HG03139 (cell line): Measurements from ENCODE around the gene ISCA2.
"Not testable (repeated sequence)": the region's sequence is repeated elsewhere in the genome, so short reads cannot be mapped to it uniquely, and the experiment has no call there.

Experiments
- ATAC-seq: cut with Tn5 transposase; IDR thresholded peaks from one replicate; pipeline ENCODE4 v1.9.1; 2021; ENCODE audit not compliant: unreplicated experiment

ISCA2 gene

DNA sequence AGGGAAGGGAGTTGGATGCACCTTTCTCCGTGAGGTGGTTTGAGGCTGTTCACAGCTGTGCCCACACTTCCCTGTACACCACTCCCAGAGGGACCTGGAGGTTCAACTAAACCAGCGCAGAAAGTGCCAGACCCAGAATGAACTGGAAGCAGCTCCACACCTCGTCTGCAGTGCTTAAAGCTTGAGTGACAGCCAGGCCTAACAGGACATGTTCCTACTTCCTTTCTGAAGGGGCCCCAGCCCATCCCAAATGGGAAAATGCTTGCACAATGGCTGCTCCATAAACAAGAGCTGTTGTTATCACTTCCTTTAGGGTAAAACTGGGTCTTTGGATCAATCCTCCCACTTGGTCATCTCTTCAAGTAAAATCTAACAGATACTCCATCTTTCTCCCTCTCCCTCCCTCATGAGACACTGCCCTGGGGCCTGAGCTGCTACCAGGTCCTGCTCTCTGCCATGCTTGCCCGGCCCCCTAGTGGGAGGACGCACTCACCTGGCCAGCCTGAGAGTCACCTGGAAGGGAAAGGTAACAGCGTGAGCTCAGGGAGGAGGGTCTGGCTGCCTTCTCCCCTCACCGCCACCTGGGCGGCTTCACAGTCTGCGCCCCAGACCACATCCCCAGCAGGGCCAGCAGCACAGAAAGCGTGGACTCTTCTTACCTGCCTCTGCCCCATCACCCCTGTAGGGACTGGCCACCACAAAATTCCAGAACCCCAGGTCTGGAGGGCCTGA is 33.5 kb downstream of the ISCA2 start:
- no peak for ATAC-seq

DNA sequence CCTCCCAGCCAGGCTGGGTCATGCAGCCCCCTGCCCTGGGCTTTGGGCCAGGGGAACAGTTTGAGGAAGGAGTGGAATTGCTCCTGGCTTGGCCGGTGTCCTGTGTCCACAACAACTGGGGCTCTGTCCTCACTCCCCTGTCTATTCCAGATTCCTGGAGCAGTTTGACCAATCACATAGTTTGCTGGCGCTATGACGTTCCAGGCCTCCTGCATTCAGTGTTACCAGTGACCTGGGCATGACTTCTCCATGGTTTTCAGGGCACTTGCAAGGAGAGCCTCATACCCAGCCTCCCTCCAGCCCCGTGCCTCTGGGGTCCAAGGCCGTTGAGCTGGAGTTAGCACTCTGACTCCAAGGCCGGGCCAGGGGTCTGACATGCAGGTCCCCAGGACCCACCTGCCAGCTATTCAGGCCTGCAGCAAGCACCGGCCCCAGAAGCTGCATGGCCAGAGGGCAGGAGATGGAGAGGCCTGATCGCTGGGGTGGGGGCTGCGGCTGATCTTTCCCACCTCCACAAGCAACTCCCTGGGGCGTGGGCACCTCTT is 34.2 kb downstream of the ISCA2 start:
- ATAC-seq: no peak

DNA sequence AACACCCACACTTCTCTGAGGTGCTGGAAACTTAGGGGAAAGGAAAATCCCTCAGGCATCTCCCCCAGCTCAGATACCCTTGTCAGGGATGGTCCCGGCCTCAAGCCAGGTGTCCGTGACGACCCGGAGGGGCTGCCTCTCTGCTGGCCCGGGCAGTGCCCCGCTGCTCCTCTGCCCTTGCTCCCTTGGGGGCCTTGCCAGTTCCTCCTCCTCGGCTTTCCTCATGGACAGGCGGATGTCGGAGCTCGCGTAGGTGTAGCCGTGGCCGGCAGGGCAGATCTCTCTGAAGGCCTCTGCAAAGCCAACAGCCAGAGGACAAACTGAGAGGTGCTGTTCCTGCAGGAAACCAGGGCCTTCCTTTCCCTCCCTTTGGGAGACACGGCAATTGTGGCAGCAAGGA is 34.8 kb downstream of the ISCA2 start:
- no peak for ATAC-seq

DNA sequence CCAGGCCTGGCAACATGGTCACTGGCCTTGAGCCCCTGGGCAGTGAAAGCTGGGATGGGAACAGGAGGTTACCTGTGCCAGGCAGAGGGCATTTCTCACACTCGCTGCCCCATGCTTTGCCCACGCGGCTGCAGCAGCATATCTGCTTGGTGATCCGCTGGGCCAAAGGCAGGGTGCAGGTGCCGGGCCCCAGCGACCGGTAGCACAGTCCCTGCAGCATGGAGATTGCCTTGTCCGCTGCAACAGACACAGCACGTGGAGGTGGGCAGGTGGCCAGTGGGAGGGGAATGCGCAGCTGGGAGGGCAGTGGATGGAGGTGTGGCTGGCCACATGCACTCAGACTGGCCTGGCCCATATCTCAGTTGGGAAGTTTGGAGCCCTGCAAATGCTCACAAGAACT is 35.3 kb downstream of the ISCA2 start:
- ATAC-seq: no peak

DNA sequence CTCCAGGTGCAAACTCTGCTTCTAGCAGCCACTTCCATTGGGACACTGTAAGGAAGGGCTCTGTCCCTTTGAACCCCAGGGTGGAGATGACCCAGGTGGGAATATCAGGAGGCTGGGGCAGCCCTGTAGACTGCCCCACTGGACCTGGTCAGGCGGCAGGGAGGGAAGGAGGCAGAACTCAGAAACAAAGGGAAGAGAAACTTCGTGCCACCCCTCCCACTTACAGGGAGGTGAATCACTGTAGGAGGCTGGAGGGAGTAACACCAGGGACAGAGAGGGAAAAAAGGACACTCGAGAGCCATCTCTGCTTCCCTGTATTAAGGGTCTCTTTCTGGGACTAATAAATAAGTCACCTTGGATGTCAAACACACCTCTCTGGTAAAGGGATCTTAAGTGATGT is 37.4 kb downstream of the ISCA2 start:
- no peak for ATAC-seq

DNA sequence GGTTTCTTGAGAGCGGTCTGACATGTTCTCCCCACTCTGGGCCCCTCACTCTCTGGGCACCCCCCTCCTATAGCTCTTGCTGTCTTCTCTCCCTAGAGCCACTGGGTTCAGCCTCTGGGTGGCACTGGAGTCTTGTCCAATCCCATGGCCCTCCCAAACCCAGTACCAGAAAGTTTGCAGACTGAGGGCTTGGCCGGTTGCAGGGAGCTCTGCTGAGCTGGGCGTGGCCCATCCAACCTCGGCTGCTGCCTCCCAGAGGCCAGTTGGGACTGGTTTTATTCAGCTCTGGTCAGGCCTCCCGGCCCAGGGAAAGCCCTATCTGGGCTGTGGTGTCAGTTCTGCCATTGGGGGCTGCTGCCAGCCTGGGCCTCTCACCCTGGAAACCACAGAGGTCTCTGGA is 37.9 kb downstream of the ISCA2 start:
- ATAC-seq: no peak

DNA sequence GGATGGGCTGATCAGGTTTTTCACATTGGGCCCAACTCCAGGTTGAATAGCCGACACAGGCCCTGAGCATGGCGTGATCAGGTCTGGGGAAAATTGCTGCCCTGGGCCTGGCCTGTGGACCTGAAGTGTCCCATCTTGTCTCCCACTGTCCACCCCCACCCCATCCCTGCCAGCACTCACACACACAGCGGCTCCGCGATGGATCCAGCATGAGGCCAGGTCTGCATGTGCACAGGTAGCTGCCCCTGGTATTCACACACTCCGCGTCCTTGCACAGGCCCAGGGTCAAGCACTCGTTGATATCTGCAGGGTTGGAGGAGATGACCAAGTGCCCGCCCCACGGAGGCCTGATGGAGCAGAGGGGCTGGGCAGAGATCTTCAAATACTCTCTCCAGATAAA is 38.7 kb downstream of the ISCA2 start:
- ATAC-seq: no peak

DNA sequence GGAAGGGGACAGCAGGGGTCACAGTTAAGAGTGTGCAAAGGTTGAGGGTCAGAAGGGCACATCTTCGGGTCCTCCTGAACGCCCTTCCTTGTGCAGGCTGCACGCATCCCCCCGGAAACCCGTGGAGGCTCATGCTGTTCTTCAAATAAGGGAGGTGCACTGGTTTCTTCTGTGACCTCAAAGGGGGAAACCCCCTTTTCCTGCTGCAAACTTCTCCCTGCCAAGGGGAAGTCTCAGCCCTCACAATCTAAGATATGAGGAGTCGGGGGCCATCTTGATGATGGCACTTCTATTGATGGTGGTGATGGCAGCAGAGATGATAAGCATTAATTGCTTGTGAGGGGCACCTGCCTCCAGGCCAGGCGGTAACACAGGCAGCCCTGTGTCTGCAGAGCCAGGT is 40.0 kb downstream of the ISCA2 start:
- no peak for ATAC-seq

DNA sequence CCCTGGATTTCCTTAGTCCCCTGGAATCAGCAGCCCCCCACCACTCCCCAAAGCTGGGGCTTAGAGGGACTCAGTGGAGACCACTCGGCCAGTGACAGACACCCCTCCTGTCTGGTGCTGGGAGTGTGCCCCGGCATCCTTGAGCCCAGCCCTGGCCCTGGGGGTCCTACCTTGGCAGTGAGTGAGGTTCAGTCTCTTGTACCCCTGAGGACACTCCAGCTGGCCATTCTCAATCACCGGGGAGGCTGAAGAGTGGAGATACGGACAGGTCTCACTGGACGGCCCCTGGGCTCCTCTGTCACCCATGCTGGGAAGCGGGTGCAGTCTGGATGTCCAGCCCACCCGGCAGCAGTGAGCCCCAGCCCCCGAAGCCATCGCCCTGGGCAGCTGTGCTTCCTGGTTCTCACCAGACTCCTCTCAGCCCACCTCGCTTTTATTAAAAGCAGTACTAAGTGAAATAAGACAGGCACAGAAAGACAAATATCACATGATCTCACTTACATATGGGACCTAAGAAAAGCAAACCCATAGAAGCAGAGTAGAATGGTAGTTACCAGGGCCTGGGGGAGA is 42.3 kb downstream of the ISCA2 start:
- ATAC-seq: no peak

DNA sequence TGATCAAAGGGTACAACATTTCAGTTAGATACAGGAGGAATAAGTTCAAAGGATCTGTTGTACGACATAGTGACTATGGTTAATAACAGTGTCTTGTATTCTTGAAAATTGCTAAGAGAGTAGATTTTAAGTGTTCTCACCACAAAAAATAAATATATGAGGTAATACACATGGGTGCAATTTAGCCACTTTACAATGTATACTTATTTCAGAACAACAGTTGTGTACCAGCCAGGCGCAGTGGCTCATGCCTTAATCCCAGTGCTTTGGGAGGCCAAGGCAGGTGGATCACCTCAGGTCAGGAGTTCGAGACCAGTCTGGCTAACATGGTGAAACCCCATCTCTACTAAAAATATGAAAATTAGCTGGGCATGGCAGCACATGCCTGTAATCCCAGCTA is 42.8 kb downstream of the ISCA2 start:
- not testable (repeated sequence) for ATAC-seq

DNA sequence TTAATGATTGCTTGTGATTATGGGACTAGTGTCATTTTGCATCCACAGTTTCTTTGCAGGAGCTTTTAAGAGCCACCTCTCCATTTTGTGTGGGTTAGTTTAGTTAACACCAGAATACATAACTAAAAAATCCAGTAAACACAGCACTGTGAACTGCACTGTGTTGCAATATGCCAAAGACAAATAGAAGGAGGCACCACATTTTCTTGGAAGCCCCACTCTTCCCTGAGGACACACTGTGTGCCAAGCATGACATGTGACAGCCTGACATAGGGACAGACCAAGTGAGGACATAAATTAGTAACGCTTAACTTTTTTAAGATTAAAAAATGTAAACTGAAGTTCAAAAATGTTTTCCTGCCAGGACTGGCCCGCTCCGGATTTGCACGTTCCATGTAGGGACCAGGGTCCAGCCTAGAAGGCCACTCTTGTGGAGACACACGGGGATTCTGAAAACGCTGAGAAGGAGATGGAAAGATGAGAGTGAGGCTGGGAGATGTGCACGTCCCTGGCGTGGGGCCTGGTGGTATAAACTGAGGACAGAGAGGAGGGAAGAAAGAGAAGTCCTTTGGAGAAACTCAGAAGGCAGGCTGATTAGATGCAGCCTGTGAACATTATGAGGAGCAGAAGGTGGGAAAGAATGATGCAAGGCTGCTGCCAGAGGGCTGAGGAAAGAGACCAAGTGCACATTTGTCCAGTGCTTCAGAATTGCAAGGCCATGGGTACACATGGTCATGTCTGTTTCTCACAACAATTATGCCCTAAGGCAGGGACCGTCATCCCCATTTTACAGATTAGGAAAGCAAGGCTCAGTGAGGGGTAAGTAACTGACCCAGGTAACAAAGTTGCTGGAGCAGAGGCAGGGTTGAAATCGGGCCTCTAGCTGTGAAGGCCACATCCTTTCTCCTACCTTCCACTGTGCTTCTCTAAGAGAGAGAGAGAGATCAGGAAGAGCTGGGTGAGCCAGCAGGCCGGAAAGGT is 45.1 kb downstream of the ISCA2 start:
- ATAC-seq: no peak

DNA sequence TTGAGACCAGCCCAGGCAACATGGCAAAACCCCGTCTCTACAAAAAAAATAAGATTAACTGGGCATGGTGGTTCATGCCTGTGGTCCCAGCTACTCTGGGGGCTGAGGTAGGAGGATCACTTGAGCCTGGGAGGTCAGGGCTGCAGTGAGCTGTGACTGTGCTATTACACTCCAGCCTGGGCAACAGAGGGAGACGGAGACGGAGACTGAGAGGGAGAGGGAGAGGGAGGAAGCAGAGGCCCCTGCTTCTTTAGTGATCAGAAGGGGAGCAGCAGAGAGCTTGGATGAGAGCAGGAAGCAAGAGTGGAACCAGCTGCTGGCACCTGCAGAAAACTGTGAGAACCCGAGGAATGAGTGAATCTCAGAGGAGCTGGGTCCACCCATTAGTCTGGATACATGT is 45.9 kb downstream of the ISCA2 start:
- no peak for ATAC-seq

DNA sequence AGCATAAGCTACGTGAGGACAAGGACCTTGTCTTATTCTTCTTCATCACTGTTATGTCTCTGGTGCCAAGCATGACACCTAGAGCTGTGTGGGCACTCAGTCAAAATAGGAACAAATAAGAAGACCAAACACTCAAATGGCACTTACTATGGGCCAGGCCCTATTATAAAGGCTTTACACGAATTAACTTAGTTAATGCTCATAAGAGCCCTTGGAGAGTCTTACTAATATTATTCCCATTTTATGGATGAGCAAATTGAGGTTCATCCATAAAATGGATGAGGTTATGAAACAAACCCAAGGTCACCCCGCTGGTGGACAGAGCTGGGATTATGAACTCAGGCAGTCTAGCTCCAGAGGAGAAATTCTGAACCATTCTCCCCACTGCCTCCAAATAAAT is 47.7 kb downstream of the ISCA2 start:
- ATAC-seq: no peak

DNA sequence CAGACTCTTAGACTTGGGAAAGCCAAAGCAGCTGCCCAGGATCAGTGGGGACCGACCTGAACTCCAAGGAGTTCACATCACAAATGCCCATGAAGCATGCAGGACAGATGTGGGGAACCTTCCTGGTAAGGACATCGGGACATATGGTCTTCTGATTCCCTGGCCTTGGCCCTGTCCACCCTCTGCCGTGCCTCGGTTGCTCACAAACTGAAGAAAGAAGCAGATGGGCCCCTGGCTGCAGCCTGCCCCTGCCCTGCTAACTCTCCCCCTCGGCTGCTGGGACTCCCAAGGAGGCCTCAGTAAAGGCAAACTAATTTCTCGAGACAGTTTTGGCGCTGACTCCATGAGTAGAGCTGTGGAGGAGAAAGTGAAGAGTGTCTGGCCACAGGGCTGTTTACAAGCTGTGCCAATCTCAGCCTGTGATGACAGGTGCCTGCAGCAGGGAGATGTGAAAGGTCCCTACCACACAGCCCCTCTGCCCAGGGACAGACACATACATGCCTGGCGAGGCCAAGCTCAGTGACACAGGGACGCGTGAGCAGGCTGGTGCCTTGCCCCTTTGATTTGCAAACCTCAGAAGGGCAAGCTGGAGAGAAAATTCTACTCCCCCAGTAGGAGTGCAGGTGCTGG is 48.6 kb downstream of the ISCA2 start:
- ATAC-seq: no peak

DNA sequence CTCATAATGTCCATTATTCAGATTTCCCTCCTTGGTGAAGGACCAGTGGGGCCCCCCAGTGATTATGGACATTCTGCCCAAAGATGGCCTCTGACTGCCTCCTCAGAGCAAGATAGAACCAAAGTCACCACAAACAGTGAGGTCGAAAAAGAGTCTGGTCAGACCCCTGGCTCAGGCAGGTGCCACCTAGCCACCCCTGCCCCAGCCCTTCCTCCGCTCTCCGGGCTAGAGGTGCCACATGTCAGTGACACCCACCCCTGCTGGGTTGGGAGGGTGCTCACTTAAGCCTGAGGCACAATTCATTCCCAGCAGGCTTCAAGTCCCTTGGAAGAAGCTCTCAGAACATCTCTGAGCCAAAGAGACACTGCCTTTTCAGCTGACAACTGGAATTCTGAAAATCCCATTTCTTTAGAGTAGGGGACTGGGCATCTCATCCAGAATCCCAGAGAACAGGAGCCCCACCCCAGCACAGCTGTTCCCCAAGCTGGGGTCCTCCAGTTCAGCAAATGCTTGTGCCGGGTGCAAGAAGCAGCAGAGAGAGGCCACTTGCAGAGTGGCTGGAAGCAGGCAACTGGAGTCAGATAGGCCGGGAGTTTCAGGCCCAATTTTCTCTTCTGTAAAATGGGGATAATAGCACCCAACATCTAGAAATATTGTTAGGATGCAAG is 50.3 kb downstream of the ISCA2 start:
- no peak for ATAC-seq

DNA sequence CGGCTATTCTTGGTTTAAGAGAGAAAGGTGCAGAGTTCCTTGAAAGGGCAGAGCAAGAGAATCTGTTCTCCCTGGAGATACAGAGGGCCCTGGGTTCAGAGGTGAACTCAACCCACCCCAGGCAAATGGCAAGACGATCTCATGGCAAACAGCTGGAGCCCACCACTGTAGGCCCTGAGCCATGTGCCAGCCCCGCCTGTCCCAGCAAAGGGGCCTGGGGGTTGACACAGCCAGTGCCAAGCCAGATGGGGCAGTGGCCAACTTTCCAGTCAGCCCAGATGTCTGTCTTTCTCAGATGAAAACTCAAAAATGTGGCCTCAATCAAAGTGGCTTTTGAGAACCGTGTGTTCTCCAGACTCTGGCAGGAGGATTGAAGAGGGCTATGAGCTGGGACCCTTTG is 51.8 kb downstream of the ISCA2 start:
- no peak for ATAC-seq

DNA sequence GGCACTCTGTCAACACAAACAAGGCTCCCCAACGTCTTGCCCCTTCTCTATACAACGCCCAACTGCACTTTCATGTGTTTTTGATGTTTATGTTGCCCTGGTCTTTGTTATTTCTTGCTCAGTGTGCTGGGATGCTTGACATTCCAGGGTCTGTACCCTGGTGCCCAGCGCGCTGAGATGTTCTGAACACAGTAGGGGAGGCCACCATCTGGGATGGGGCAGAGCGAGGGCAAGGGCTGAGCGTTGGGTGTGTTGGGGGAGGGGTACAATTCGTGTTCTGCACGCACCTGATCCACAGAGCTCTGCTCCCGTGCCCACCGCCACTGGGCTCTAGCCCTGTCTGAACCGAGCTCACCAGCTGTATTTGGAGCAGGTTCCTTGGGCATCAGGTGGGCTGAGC is 52.9 kb downstream of the ISCA2 start:
- ATAC-seq: no peak
